ENCODE results near the gene TTYH3. TPM values are rescaled to one million over a fixed set of nuclear protein-coding genes. Genes with fewer than 3 reads are reported as not detected.

TTYH3 gene
- total RNA-seq, 6 experiments from 2014 or later, result 10.3 to 59.3 (median 37.6) TPM

DNA sequence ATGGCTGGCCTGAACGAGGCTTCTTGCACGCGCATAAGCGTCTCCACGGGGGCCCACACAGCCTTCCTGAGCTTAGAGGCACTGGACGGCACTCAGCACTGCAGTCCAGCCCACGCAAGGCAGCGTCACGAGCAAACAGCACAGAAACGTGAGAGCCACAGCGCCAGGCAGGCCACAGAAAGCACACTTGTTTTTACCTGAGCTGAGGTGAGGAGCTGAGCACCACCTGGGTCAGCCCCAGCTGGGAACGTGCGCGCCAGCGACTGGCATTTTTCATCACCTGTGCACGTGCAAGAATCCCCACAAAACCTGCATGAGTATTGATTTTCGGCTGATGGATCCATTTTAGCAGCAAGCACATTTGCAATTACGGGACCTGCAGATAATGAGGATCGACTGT lies 46.3 kb upstream of the TTYH3 start:
- DNase-seq, result no peak
- Histone ChIP-seq H3K36me3 (peaks cover 0 to 9% (median 1%) of the 10 kb centered on the region in 4 donors), H3K4me1 (no peaks in the 10 kb centered on the region), H3K4me3 (no peak overlapping the region), H3K9me3 (no peaks in the 10 kb centered on the region), H3K27ac (no peak overlapping the region), H3K27me3 (no peaks in the 10 kb centered on the region)
- 96% methylated on average over 15 of the region's 19 CpGs for WGBS (ENCODE audit: insufficient coverage, low coverage, low lambda C conversion rate, missing lambda C conversion rate)
- ATAC-seq, result no peak
- intact Hi-C loops (cut with DNase I), result no loop called here
- no peak for TF ChIP-seq POLR2A (IDR thresholded peaks at IDR 0.05)
- TF ChIP-seq, protein P1, sequence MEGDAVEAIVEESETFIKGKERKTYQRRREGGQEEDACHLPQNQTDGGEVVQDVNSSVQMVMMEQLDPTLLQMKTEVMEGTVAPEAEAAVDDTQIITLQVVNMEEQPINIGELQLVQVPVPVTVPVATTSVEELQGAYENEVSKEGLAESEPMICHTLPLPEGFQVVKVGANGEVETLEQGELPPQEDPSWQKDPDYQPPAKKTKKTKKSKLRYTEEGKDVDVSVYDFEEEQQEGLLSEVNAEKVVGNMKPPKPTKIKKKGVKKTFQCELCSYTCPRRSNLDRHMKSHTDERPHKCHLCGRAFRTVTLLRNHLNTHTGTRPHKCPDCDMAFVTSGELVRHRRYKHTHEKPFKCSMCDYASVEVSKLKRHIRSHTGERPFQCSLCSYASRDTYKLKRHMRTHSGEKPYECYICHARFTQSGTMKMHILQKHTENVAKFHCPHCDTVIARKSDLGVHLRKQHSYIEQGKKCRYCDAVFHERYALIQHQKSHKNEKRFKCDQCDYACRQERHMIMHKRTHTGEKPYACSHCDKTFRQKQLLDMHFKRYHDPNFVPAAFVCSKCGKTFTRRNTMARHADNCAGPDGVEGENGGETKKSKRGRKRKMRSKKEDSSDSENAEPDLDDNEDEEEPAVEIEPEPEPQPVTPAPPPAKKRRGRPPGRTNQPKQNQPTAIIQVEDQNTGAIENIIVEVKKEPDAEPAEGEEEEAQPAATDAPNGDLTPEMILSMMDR (IDR thresholded peaks at IDR 0.05), result no peak

DNA sequence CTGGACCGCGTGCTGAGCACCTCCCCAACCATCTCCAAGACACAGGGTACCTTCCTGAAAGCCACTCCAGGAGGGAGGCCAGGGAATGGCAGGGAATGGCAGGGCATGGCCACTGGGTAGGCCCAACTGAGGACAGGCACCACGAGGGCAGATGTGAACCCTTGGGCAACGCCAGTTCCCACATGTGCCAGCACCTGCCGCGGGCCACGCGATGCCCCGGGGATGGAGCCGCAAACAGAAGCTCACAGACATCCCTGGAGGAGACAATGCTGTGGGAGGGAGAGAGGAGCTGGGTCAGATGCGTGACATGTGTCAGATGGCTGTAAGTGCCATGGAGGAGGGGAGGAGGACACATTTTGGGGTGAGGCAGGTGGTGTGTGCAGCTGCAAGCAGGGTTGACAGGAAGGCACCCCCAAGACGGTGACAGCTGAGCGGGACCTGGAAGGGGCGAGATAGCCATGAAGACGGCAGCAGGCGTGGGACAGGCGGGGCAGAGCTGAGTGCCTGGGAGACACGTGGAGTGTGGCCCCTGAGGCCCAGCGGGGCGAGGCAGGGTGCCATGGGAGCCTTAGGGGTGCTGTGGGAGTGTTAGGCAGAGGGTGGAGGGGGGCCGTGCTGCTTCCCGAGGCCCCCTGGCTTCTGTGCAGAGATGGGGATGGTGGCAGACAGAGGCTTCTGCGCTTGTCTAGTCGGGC lies 45.3 kb upstream of the TTYH3 start:
- ATAC-seq (peak in 1 of 4 donors; percentile 19), DNase-seq (no peak)
- Histone ChIP-seq H3K27me3 (no peaks in the 10 kb centered on the region), H3K9me3 (no peaks in the 10 kb centered on the region), H3K36me3 (peaks cover 0 to 9% (median 1%) of the 10 kb centered on the region in 4 donors), H3K27ac (no peak overlapping the region), H3K4me3 (no peak overlapping the region), H3K4me1 (no peaks in the 10 kb centered on the region)
- 93% methylated on average over 20 of the region's 24 CpGs for WGBS (ENCODE audit: insufficient coverage, low coverage, low lambda C conversion rate, missing lambda C conversion rate)
- intact Hi-C loops (cut with DNase I), result no loop called here
- no peak for TF ChIP-seq POLR2A (IDR thresholded peaks at IDR 0.05)
- TF ChIP-seq, protein P1 (IDR thresholded peaks at IDR 0.05), result no peak

DNA sequence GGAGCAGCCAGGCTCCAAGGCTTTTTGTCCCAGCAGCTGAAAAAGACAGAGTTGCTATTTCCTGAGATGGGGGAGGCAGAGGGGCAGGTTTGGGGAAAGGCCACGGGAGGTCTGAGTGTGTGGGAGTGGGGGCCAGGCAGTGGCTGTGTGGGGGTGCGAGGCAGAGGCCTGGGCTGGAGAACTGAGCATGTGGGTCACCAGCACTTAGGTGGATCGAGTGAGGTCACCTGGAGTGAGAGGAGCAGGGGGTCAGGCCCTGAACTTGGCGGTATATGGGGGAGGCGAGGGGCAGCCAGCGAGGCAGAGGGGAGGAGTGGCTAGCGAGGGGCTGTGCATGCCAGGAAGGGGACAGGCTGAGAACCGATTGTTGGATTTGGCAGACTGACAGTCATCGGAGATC lies 44.7 kb upstream of the TTYH3 start:
- Histone ChIP-seq H3K9me3 (no peaks in the 10 kb centered on the region), H3K36me3 (peaks cover 0 to 9% (median 1%) of the 10 kb centered on the region in 4 donors), H3K4me3 (no peak overlapping the region), H3K27me3 (no peaks in the 10 kb centered on the region), H3K27ac (no peak overlapping the region), H3K4me1 (no peaks in the 10 kb centered on the region)
- ATAC-seq, result peak in 2 of 4 donors; percentile 10 to 23
- no peak for DNase-seq
- WGBS (ENCODE audit: insufficient coverage, low coverage, low lambda C conversion rate, missing lambda C conversion rate), result 89% methylated on average over 9 of the region's 9 CpGs
- intact Hi-C loops (cut with DNase I), result no loop called here
- TF ChIP-seq POLR2A (IDR thresholded peaks at IDR 0.05), result no peak
- TF ChIP-seq, protein P1 (IDR thresholded peaks at IDR 0.05), result no peak

DNA sequence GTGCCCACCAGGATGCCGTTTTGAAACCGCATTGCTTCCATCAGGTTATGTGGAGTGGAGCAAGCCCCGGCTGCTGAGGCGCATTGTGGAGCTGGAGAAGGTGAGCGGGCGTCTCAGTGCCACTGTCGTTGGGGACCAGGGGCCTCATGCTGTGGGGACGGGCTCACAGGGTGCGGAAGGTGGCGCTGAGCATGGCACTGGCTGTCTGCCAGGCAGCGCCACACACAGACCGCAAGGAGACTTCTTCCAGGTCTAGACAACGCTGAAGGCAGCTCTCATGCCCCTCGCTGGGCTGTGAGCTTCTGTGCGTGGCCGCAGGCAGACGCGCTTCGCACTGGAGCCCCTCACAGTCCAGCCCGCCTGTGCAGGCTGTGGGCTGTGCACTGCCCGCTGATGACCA lies 44.0 kb upstream of the TTYH3 start:
- H3K9me3 ChIP-seq, result no peaks in the 10 kb centered on the region
- DNase-seq (no peak), ATAC-seq (peak in 1 of 4 donors; percentile 8)
- H3K4me1 ChIP-seq, result no peaks in the 10 kb centered on the region
- no peak overlapping the region for H3K4me3 ChIP-seq
- intact Hi-C loops (cut with DNase I), result no loop called here
- no peak overlapping the region for H3K27ac ChIP-seq
- no CpG with 5 or more reads among the region's 21 CpGs for WGBS (ENCODE audit: insufficient coverage, low coverage, low lambda C conversion rate, missing lambda C conversion rate)
- H3K36me3 ChIP-seq, result peaks cover 0 to 10% (median 1%) of the 10 kb centered on the region in 4 donors
- no peaks in the 10 kb centered on the region for H3K27me3 ChIP-seq
- TF ChIP-seq POLR2A (IDR thresholded peaks at IDR 0.05), result no peak
- TF ChIP-seq, protein P1 (IDR thresholded peaks at IDR 0.05), result no peak

Data from right lobe of liver (tissue), 6 donors.